ENCODE measurements around the gene HOXB1.

DNA sequence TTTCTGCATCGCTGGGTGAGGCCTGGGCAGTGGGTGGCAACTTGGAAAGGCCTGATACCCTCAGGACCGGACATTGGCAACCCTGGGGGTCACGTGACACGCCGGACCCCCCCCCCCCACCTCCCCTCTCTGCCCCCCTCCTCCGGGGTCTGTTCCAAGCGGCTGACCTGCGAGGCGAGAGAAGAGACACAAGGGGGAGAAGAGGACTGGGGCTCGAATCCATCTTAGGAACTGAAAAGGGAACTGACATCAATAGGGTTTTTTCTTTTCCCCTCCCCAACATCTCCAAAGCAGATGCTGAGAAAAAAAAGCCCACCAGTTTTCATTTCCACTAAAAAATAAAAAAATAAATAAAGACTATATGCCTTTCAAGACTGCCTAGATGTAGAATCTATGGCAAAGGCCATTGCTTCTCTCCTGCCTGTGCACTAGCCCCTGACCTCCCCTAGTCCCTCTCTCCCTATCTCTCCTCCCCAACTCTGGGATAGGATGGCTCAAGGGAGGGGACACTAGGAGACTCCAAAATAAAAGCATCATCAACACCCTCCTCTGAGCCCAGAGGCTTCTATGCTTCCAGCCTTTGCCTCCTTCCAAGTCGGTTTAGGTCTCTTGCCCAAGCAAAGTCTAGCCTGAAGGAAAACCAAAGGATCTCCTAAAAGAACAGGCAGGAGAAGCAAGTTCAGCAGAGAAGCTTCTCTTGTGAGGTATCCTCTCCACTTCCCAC is 21.8 kb upstream of the HOXB1 start:
- TF ChIP-seq, protein P1, sequence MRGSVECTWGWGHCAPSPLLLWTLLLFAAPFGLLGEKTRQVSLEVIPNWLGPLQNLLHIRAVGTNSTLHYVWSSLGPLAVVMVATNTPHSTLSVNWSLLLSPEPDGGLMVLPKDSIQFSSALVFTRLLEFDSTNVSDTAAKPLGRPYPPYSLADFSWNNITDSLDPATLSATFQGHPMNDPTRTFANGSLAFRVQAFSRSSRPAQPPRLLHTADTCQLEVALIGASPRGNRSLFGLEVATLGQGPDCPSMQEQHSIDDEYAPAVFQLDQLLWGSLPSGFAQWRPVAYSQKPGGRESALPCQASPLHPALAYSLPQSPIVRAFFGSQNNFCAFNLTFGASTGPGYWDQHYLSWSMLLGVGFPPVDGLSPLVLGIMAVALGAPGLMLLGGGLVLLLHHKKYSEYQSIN (CRISPR knock-in tag; IDR thresholded peaks at IDR 0.05; ENCODE audit: borderline replicate concordance): no peak
- TF ChIP-seq ELF1 (CRISPR knock-in tag; IDR thresholded peaks at IDR 0.05) (no peak), TCF7 (IDR thresholded peaks at IDR 0.05; ENCODE audit: low read depth) (no peak), SMAD1 (CRISPR knock-in tag; IDR thresholded peaks at IDR 0.05; ENCODE audit: borderline replicate concordance, low read depth) (no peak), SMARCE1 (IDR thresholded peaks at IDR 0.05; ENCODE audit: borderline replicate concordance) (no peak), FOXJ3 (CRISPR knock-in tag; IDR thresholded peaks at IDR 0.05; ENCODE audit: borderline replicate concordance) (no peak), THYN1 (CRISPR knock-in tag; IDR thresholded peaks at IDR 0.05; ENCODE audit: borderline replicate concordance, low read depth) (no peak), SAP130 (CRISPR knock-in tag; IDR thresholded peaks at IDR 0.05; ENCODE audit: low read depth) (no peak)
- TF ChIP-seq, protein P2, sequence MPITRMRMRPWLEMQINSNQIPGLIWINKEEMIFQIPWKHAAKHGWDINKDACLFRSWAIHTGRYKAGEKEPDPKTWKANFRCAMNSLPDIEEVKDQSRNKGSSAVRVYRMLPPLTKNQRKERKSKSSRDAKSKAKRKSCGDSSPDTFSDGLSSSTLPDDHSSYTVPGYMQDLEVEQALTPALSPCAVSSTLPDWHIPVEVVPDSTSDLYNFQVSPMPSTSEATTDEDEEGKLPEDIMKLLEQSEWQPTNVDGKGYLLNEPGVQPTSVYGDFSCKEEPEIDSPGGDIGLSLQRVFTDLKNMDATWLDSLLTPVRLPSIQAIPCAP (CRISPR knock-in tag; IDR thresholded peaks at IDR 0.05; ENCODE audit: low read depth): no peak
- TF ChIP-seq, protein P3, sequence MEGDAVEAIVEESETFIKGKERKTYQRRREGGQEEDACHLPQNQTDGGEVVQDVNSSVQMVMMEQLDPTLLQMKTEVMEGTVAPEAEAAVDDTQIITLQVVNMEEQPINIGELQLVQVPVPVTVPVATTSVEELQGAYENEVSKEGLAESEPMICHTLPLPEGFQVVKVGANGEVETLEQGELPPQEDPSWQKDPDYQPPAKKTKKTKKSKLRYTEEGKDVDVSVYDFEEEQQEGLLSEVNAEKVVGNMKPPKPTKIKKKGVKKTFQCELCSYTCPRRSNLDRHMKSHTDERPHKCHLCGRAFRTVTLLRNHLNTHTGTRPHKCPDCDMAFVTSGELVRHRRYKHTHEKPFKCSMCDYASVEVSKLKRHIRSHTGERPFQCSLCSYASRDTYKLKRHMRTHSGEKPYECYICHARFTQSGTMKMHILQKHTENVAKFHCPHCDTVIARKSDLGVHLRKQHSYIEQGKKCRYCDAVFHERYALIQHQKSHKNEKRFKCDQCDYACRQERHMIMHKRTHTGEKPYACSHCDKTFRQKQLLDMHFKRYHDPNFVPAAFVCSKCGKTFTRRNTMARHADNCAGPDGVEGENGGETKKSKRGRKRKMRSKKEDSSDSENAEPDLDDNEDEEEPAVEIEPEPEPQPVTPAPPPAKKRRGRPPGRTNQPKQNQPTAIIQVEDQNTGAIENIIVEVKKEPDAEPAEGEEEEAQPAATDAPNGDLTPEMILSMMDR (CRISPR knock-in tag; IDR thresholded peaks at IDR 0.05): no peak
